Posterior vena cava (tissue), 2 donors: Measurements from ENCODE around the gene PHACTR3. TPM values are rescaled to one million over a fixed set of nuclear protein-coding genes. Genes with fewer than 3 reads are reported as not detected.

Experiments
- DNase-seq: peaks from one replicate; pipeline ENCODE4 v3.0.0-alpha.2; 2020; ENCODE audit warnings: low spot score
- intact Hi-C, 2 donors: fragments of 100-400 bp; cut with DNase I; formaldehyde crosslinking; loops; one replicate each; pipeline versions ENCODE4 v1.14.1 to v1.14.2; 2022 to 2023
- total RNA-seq, 2 donors: library from RNA; stranded (reverse); fragmentation: NEBNext Ultra II Directional; extraction: Animal tissue kit (Norgen Biotek cat#: 25700); gene quantifications; one replicate each; pipeline ENCODE4 v1.2.1, GENCODE V29; 2021
- donor health status: DM: yes; HTN: yes; CAD: no.
- donor health status: DM: yes; HTN: yes; CAD: no.

The PHACTR3 gene
- total RNA-seq, 2 donors from 2014 or later: 0.19 to 0.43 TPM

- no peak for DNase-seq
- intact Hi-C loops: loop anchor here in 1 of 2 donors (5.0 kb wide), 1 partner anchor 335 kb away; no protein-coding TSS in a partner anchor
Observed at GRCh38 chr20:59662161-59662560, 57.8 kb downstream of the PHACTR3 start.

- DNase-seq: no peak
- intact Hi-C loops: loop anchor here in 1 of 2 donors (5.0 kb wide), 1 partner anchor 334 kb away; no protein-coding TSS in a partner anchor
Observed at GRCh38 chr20:59662856-59663512, 58.6 kb downstream of the PHACTR3 start.

- intact Hi-C loops: loop anchor here in 1 of 2 donors (5.0 kb wide), 1 partner anchor 334 kb away; no protein-coding TSS in a partner anchor
- DNase-seq: no peak
Observed at GRCh38 chr20:59663513-59664060, 59.2 kb downstream of the PHACTR3 start.

GRCh38 chr20:59664421-59664941 lies 60.1 kb downstream of the PHACTR3 start:
- intact Hi-C loops: loop anchor here in 1 of 2 donors (5.0 kb wide), 1 partner anchor 333 kb away; no protein-coding TSS in a partner anchor

GRCh38 chr20:59665656-59666555 lies 61.6 kb downstream of the PHACTR3 start:
- intact Hi-C loops: no loop called here
- DNase-seq: no peak

More at GRCh38 chr20:59664421-59664941, 60.1 kb downstream of the PHACTR3 start:
- DNase-seq: no peak

- DNase-seq: no peak
- intact Hi-C loops: no loop called here
Observed at GRCh38 chr20:59666586-59666985, 62.2 kb downstream of the PHACTR3 start.

- no peak for DNase-seq
Observed at GRCh38 chr20:59667131-59667530, 62.8 kb downstream of the PHACTR3 start.

GRCh38 chr20:59667981-59668515 lies 63.7 kb downstream of the PHACTR3 start:
- DNase-seq: no peak

More at GRCh38 chr20:59667131-59667530, 62.8 kb downstream of the PHACTR3 start:
- intact Hi-C loops: no loop called here

GRCh38 chr20:59668926-59669850 lies 64.8 kb downstream of the PHACTR3 start:
- intact Hi-C loops: no loop called here
- DNase-seq: no peak

More at GRCh38 chr20:59667981-59668515, 63.7 kb downstream of the PHACTR3 start:
- intact Hi-C loops: no loop called here

GRCh38 chr20:59670786-59671492 lies 66.6 kb downstream of the PHACTR3 start:
- intact Hi-C loops: no loop called here
- DNase-seq: no peak

- intact Hi-C loops: no loop called here
- no peak for DNase-seq
Observed at GRCh38 chr20:59671661-59672471, 67.5 kb downstream of the PHACTR3 start.

GRCh38 chr20:59672576-59672975 lies 68.2 kb downstream of the PHACTR3 start:
- no peak for DNase-seq
- intact Hi-C loops: no loop called here

- DNase-seq: no peak
- intact Hi-C loops: no loop called here
Observed at GRCh38 chr20:59673288-59673997, 69.1 kb downstream of the PHACTR3 start.

- intact Hi-C loops: no loop called here
- no peak for DNase-seq
Observed at GRCh38 chr20:59673998-59674445, 69.7 kb downstream of the PHACTR3 start.

- intact Hi-C loops: no loop called here
- DNase-seq: no peak
Observed at GRCh38 chr20:59676126-59676850, 71.9 kb downstream of the PHACTR3 start.

GRCh38 chr20:59676851-59677182 lies 72.5 kb downstream of the PHACTR3 start:
- intact Hi-C loops: no loop called here
- no peak for DNase-seq
